H1 (cell line): ENCODE results near the gene RBM26. TPM values are rescaled to one million over a fixed set of nuclear protein-coding genes. Genes with fewer than 3 reads are reported as not detected.

Experiments used
- MAFK ChIP-seq: IDR thresholded peaks from 2 replicates; pipeline ENCODE4 v1.6.1; 2012; ENCODE audit warnings: low read depth, mild to moderate bottlenecking, improper control_type of control experiment, low read length
- NANOG ChIP-seq: IDR thresholded peaks from 2 replicates; pipeline ENCODE4 v1.6.1; 2011; ENCODE audit warnings: low read length, low read depth, mild to moderate bottlenecking, inconsistent platforms; ENCODE audit not compliant: insufficient read depth, poor library complexity, severe bottlenecking
- RXRA ChIP-seq: IDR thresholded peaks from 2 replicates; pipeline ENCODE4 v1.6.1; 2011; ENCODE audit warnings: low read depth, mild to moderate bottlenecking, low read length, moderate library complexity; ENCODE audit not compliant: insufficient read depth
- ZNF274 ChIP-seq: IDR thresholded peaks from 2 replicates; pipeline ENCODE4 v1.7.0; 2012; ENCODE audit warnings: low read length, borderline replicate concordance; ENCODE audit errors: extremely low read depth
- polyA plus RNA-seq, 7 experiments: library from polyadenylated mRNA; depleted of rRNA in 3 of 7; stranded (reverse) in 5 of 7; unstranded in 2 of 7; fragments of >200 nt in 5 of 7; fragments of 200-250 nt in 2 of 7; gene quantifications; 1 replicate in 5 of 7; 2 replicates in 1 of 7; 4 replicates in 1 of 7; pipeline versions ENCODE4 v1.2.1 to v1.2.3, GENCODE V29; 2011 to 2013; ENCODE audit warnings: missing spikeins in 2 of 7, mixed read lengths in 2 of 7
- total RNA-seq: library from RNA; stranded (reverse); fragmentation: NEBNext Ultra II Directional; extraction: Animal tissue kit (Norgen Biotek cat#: 25700); gene quantifications from 2 replicates; pipeline ENCODE4 v1.2.1, GENCODE V29; 2021

Gene RBM26
- total and polyA plus RNA-seq, 2 of the 8 experiments (the other 6 are each of a cell fraction or from before 2014, with no cell fraction given) = 20.3 to 65.5 TPM

DNA sequence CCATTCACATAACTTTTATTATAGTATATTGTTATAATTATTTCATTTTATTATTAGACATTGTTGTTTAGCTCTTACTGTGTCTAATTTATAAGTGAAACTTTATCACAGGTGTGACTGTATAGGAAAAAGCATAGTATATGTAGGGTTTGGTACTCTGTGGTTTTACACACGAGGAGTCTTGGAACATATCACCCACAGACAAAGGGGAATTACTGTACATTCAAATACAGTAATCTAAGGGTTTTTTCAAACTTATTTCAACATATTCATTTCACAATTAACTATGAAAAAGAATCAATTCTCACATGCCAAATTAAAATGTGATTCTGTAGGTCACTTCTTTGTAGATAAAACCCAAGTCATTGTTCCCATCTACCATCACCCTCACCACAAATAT, 46.0 kb downstream of the RBM26 start (continued):
- TF ChIP-seq RXRA = no peak
- no peak for TF ChIP-seq ZNF274
- TF ChIP-seq NANOG = no peak
- TF ChIP-seq MAFK = no peak
